GM12892 (cell line): Measurements from ENCODE around the gene BANP.

Source experiments
- POLR2A ChIP-seq: IDR thresholded peaks from 2 replicates; pipeline ENCODE4 v1.6.1; 2011; ENCODE audit warnings: low read depth, low read length, control low read depth
- TAF1 ChIP-seq: IDR thresholded peaks from 2 replicates; pipeline ENCODE4 v1.6.1; 2011; ENCODE audit warnings: low read depth, mild to moderate bottlenecking, control low read depth, low read length, borderline replicate concordance

GRCh38 chr16:88118376-88118775 is 167.1 kb downstream of the BANP start:
- TF ChIP-seq POLR2A = no peak
- no peak for TF ChIP-seq TAF1
